Sigmoid colon (tissue), 3 donors: ENCODE results near the gene DNASE1L3.

Source experiments
- POLR2A ChIP-seq, 2 donors: fragments of 450-650 bp; IDR thresholded peaks; one replicate each; pipeline ENCODE4 v1.6.1; 2016; ENCODE audit warnings: antibody characterized with exemption in 2 of 2, mild to moderate bottlenecking in 2 of 2, moderate library complexity in 2 of 2
- TF ChIP-seq, protein P1 (sequence below), 4 experiments: fragments of 450-650 bp in 3 of 4; fragments of 200-600 bp in 1 of 4; IDR thresholded peaks; one replicate each; pipeline ENCODE4 v1.5.1; 2016 to 2019; ENCODE audit warnings: antibody characterized with exemption in 4 of 4, mild to moderate bottlenecking in 3 of 4, moderate library complexity in 2 of 4

DNA sequence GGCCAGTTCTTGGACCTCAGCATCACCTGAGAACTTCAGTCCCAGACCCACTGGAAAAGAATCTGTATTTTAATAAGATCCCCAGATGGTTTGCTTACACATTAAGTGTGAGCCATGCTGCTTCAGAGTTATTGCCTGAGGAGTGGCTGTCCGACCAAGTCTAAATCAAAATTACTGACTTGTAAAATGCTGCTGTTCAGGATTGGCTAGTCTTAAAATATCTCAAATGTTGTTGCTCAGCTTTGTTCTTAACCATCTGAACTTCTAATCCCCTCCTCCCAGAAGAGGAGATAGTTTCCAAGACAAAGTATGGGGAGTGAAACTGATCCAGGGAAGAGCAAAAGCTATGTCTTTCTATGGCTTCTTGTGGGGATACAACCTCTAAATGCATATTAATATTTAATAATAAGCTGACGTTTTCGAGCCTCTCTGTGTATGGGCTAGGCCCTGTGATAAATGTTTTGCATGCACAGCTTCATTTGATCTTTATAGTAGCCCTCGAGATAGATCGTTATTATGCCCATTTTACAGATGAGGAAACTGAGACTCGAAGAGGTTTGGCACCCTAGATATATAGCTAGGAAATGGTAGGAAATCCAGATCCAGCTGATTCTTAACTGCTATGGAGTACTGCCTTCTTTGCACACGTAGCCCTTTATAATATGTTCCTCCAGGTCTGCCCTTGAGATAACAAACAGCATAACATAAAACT lies 52.2 kb downstream of the DNASE1L3 start:
- TF ChIP-seq, protein P1, sequence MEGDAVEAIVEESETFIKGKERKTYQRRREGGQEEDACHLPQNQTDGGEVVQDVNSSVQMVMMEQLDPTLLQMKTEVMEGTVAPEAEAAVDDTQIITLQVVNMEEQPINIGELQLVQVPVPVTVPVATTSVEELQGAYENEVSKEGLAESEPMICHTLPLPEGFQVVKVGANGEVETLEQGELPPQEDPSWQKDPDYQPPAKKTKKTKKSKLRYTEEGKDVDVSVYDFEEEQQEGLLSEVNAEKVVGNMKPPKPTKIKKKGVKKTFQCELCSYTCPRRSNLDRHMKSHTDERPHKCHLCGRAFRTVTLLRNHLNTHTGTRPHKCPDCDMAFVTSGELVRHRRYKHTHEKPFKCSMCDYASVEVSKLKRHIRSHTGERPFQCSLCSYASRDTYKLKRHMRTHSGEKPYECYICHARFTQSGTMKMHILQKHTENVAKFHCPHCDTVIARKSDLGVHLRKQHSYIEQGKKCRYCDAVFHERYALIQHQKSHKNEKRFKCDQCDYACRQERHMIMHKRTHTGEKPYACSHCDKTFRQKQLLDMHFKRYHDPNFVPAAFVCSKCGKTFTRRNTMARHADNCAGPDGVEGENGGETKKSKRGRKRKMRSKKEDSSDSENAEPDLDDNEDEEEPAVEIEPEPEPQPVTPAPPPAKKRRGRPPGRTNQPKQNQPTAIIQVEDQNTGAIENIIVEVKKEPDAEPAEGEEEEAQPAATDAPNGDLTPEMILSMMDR (IDR thresholded peaks at IDR 0.05): no peak
- TF ChIP-seq POLR2A (IDR thresholded peaks at IDR 0.05): no peak
